Liver (tissue), 9 donors: ENCODE measurements around the gene ZNF501. TPM values are rescaled to one million over a fixed set of nuclear protein-coding genes. Genes with fewer than 3 reads are reported as not detected.
A peak's percentile ranks its signal among the peaks of the same experiment; 100 is the strongest.

Source experiments
- DNase-seq: peaks from one replicate; pipeline ENCODE4 v3.0.0-alpha.2; 2017; ENCODE audit warnings: low spot score
- H3K27ac ChIP-seq, 2 donors: one replicate each; pipeline ENCODE4 v1.7.0; 2013; ENCODE audit warnings: inconsistent platforms in 2 of 2, low read length in 2 of 2, control low read depth in 1 of 2, low read depth in 1 of 2, mild to moderate bottlenecking in 1 of 2
- H3K27me3 ChIP-seq, 4 donors: one replicate each; pipeline versions ENCODE4 v1.6.1 to v1.7.0; 2013; ENCODE audit warnings: low read length in 3 of 4, inconsistent platforms in 1 of 4, mild to moderate bottlenecking in 1 of 4, moderate library complexity in 1 of 4; ENCODE audit not compliant: control insufficient read depth in 4 of 4, insufficient read depth in 4 of 4
- H3K36me3 ChIP-seq, 4 donors: one replicate each; pipeline versions ENCODE4 v1.6.1 to v1.7.0; 2013; ENCODE audit warnings: low read length in 3 of 4, mild to moderate bottlenecking in 3 of 4, low read depth in 1 of 4, moderate library complexity in 1 of 4; ENCODE audit not compliant: control insufficient read depth in 4 of 4, insufficient read depth in 3 of 4
- H3K4me1 ChIP-seq, 4 donors: one replicate each; pipeline versions ENCODE4 v1.6.1 to v1.7.0; 2013; ENCODE audit warnings: low read length in 3 of 4, mild to moderate bottlenecking in 3 of 4, moderate library complexity in 1 of 4; ENCODE audit not compliant: control insufficient read depth in 4 of 4, insufficient read depth in 4 of 4
- H3K4me3 ChIP-seq, 3 donors: one replicate each; pipeline versions ENCODE4 v1.6.1 to v1.7.0; 2013; ENCODE audit warnings: low read length in 3 of 3, control low read depth in 1 of 3, low read depth in 1 of 3, mild to moderate bottlenecking in 1 of 3
- H3K9ac ChIP-seq, 2 donors: one replicate each; pipeline ENCODE4 v1.7.0; 2013; ENCODE audit warnings: low read length in 2 of 2, mild to moderate bottlenecking in 2 of 2, moderate library complexity in 2 of 2, control low read depth in 1 of 2, low read depth in 1 of 2
- H3K9me3 ChIP-seq, 4 donors: one replicate each; pipeline versions ENCODE4 v1.6.1 to v1.7.0; 2013; ENCODE audit warnings: low read length in 3 of 4; ENCODE audit not compliant: control insufficient read depth in 4 of 4
- CTCF ChIP-seq: fragments of 150-350 bp; IDR thresholded peaks from 2 replicates; pipeline ENCODE4 v1.5.1; 2017; ENCODE audit warnings: improper control_type of control experiment, low read depth, low read length; ENCODE audit not compliant: missing input control
- EGR1 ChIP-seq, 2 donors: IDR thresholded peaks; 2 replicates each; pipeline ENCODE4 v1.6.1; 2016 to 2018; ENCODE audit warnings: antibody characterized with exemption in 2 of 2, low read depth in 2 of 2
- FOXA1 ChIP-seq: IDR thresholded peaks from 2 replicates; pipeline ENCODE4 v1.6.1; 2016; ENCODE audit warnings: antibody characterized with exemption
- FOXA2 ChIP-seq: IDR thresholded peaks from 2 replicates; pipeline ENCODE4 v1.6.1; 2016; ENCODE audit warnings: antibody characterized with exemption
- GABPA ChIP-seq, 2 donors: IDR thresholded peaks in 1 of 2; conservative IDR thresholded peaks in 1 of 2; 2 replicates each; pipeline ENCODE4 v1.6.1; 2016; ENCODE audit warnings: antibody characterized with exemption in 2 of 2, mild to moderate bottlenecking in 1 of 2, moderate library complexity in 1 of 2
- HNF4A ChIP-seq, 2 donors: conservative IDR thresholded peaks; 2 replicates each; pipeline ENCODE4 v1.6.1; 2016; ENCODE audit warnings: antibody characterized with exemption in 2 of 2, mild to moderate bottlenecking in 2 of 2
- HNF4G ChIP-seq: IDR thresholded peaks from 2 replicates; pipeline ENCODE4 v1.6.1; 2016; ENCODE audit warnings: antibody characterized with exemption
- JUND ChIP-seq, 2 donors: IDR thresholded peaks; 2 replicates each; pipeline ENCODE4 v1.6.1; 2016; ENCODE audit warnings: antibody characterized with exemption in 2 of 2
- NR2F2 ChIP-seq: IDR thresholded peaks from 2 replicates; pipeline ENCODE4 v1.6.1; 2016; ENCODE audit warnings: antibody characterized with exemption
- RXRA ChIP-seq, 2 donors: IDR thresholded peaks; 2 replicates each; pipeline ENCODE4 v1.6.1; 2017 to 2018; ENCODE audit warnings: antibody characterized with exemption in 2 of 2, mild to moderate bottlenecking in 1 of 2
- SP1 ChIP-seq: IDR thresholded peaks from 2 replicates; pipeline ENCODE4 v1.6.1; 2018; ENCODE audit warnings: antibody characterized with exemption, mild to moderate bottlenecking
- TAF1 ChIP-seq: conservative IDR thresholded peaks from 2 replicates; pipeline ENCODE4 v1.6.1; 2016; ENCODE audit warnings: antibody characterized with exemption, mild to moderate bottlenecking
- YY1 ChIP-seq: IDR thresholded peaks from 2 replicates; pipeline ENCODE4 v1.6.1; 2016; ENCODE audit warnings: antibody characterized with exemption, mild to moderate bottlenecking
- WGBS: extraction: QIAGEN DNeasy Blood & Tissue Kit; methylation state at CpG from one replicate; pipeline ENCODE4 v1.1.7; 2013; 5-methylcytosine and 5-hydroxymethylcytosine counted together
- polyA plus RNA-seq, 2 donors: library from polyadenylated mRNA; stranded (reverse) in 1 of 2; unstranded in 1 of 2; fragments of 200-250 nt in 1 of 2; fragments of >200 nt in 1 of 2; fragmentation: Nextera tagmentation in 1 of 2; extraction: Ambion mirVana in 1 of 2; gene quantifications; one replicate each; pipeline versions ENCODE4 v1.2.1 to v1.2.3, GENCODE V29; 2013 to 2015
- total RNA-seq, 2 donors: library from RNA; depleted of rRNA; stranded (reverse); fragments of >200 nt; gene quantifications; one replicate each; pipeline ENCODE4 v1.2.3, GENCODE V29; 2014
- TF ChIP-seq, protein P1 (sequence below): IDR thresholded peaks from 2 replicates; pipeline ENCODE4 v1.6.1; 2016; ENCODE audit warnings: antibody characterized with exemption
- TF ChIP-seq, protein P2 (sequence below): IDR thresholded peaks from 2 replicates; pipeline ENCODE4 v1.6.1; 2016; ENCODE audit warnings: antibody characterized with exemption
- TF ChIP-seq, protein P3 (sequence below): IDR thresholded peaks from 2 replicates; pipeline ENCODE4 v1.6.1; 2016; ENCODE audit warnings: antibody characterized with exemption
- TF ChIP-seq, protein P4 (sequence below): IDR thresholded peaks from 2 replicates; pipeline ENCODE4 v1.6.1; 2016; ENCODE audit warnings: antibody characterized with exemption, mild to moderate bottlenecking
- donor health status: healthy.
- donor health status: healthy.
- donor health status: healthy.
- donor health status: healthy.
- donor health status: healthy.

Gene ZNF501
- total and polyA plus RNA-seq, 4 donors: 0.44 to 1.6 (median 0.77) TPM

GRCh38 chr3:44680921-44681455 lies 48.4 kb upstream of the ZNF501 start:
- Histone ChIP-seq H3K36me3 (peaks cover 0 to 6% (median 0%) of the 10 kb centered on the region in 4 donors), H3K27me3 (peaks cover 0 to 2% (median 0%) of the 10 kb centered on the region in 4 donors), H3K9me3 (peaks cover 7 to 13% (median 12%) of the 10 kb centered on the region in 4 donors), H3K4me1 (peaks cover 0 to 6% (median under 1%) of the 10 kb centered on the region in 4 donors), H3K4me3 (peak overlapping the region in 1 of 3 donors; percentile 15), H3K27ac (no peak overlapping the region), H3K9ac (no peak overlapping the region)
- no peak for DNase-seq
- TF ChIP-seq HNF4A (conservative IDR thresholded peaks at IDR 0.05) (no peak), RXRA (IDR thresholded peaks at IDR 0.05) (no peak), HNF4G (no peak), NR2F2 (no peak), JUND (IDR thresholded peaks at IDR 0.05) (no peak), EGR1 (IDR thresholded peaks at IDR 0.05; ENCODE audit: low read depth in 2 of 2) (no peak), FOXA1 (no peak), YY1 (no peak), SP1 (no peak), CTCF (no peak), GABPA (IDR thresholded peaks at IDR 0.05 in 1 of 2, conservative IDR thresholded peaks at IDR 0.05 in 1 of 2) (no peak)
- TF ChIP-seq, protein P1, sequence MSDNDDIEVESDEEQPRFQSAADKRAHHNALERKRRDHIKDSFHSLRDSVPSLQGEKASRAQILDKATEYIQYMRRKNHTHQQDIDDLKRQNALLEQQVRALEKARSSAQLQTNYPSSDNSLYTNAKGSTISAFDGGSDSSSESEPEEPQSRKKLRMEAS: no peak
- TF ChIP-seq, protein P2, sequence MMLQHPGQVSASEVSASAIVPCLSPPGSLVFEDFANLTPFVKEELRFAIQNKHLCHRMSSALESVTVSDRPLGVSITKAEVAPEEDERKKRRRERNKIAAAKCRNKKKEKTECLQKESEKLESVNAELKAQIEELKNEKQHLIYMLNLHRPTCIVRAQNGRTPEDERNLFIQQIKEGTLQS: no peak
- WGBS: 96% methylated on average over 4 of the region's 4 CpGs

GRCh38 chr3:44682182-44682896 lies 47.1 kb upstream of the ZNF501 start:
- peaks cover 0 to 6% (median under 1%) of the 10 kb centered on the region in 4 donors for H3K4me1 ChIP-seq
- WGBS: 94% methylated on average over 2 of the region's 2 CpGs

More at GRCh38 chr3:44682182-44682896, 47.1 kb upstream of the ZNF501 start:
- TF ChIP-seq TAF1: no peak
- TF ChIP-seq SP1: no peak
- TF ChIP-seq, protein P3, sequence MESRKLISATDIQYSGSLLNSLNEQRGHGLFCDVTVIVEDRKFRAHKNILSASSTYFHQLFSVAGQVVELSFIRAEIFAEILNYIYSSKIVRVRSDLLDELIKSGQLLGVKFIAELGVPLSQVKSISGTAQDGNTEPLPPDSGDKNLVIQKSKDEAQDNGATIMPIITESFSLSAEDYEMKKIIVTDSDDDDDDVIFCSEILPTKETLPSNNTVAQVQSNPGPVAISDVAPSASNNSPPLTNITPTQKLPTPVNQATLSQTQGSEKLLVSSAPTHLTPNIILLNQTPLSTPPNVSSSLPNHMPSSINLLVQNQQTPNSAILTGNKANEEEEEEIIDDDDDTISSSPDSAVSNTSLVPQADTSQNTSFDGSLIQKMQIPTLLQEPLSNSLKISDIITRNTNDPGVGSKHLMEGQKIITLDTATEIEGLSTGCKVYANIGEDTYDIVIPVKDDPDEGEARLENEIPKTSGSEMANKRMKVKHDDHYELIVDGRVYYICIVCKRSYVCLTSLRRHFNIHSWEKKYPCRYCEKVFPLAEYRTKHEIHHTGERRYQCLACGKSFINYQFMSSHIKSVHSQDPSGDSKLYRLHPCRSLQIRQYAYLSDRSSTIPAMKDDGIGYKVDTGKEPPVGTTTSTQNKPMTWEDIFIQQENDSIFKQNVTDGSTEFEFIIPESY: no peak
- TF ChIP-seq FOXA1: no peak
- TF ChIP-seq RXRA (IDR thresholded peaks at IDR 0.05): no peak
- TF ChIP-seq NR2F2: no peak
- no peak for TF ChIP-seq EGR1 (IDR thresholded peaks at IDR 0.05; ENCODE audit: low read depth in 2 of 2)
- TF ChIP-seq YY1: no peak
- TF ChIP-seq, protein P2: no peak
- TF ChIP-seq GABPA (IDR thresholded peaks at IDR 0.05 in 1 of 2, conservative IDR thresholded peaks at IDR 0.05 in 1 of 2): no peak
- TF ChIP-seq, protein P4, sequence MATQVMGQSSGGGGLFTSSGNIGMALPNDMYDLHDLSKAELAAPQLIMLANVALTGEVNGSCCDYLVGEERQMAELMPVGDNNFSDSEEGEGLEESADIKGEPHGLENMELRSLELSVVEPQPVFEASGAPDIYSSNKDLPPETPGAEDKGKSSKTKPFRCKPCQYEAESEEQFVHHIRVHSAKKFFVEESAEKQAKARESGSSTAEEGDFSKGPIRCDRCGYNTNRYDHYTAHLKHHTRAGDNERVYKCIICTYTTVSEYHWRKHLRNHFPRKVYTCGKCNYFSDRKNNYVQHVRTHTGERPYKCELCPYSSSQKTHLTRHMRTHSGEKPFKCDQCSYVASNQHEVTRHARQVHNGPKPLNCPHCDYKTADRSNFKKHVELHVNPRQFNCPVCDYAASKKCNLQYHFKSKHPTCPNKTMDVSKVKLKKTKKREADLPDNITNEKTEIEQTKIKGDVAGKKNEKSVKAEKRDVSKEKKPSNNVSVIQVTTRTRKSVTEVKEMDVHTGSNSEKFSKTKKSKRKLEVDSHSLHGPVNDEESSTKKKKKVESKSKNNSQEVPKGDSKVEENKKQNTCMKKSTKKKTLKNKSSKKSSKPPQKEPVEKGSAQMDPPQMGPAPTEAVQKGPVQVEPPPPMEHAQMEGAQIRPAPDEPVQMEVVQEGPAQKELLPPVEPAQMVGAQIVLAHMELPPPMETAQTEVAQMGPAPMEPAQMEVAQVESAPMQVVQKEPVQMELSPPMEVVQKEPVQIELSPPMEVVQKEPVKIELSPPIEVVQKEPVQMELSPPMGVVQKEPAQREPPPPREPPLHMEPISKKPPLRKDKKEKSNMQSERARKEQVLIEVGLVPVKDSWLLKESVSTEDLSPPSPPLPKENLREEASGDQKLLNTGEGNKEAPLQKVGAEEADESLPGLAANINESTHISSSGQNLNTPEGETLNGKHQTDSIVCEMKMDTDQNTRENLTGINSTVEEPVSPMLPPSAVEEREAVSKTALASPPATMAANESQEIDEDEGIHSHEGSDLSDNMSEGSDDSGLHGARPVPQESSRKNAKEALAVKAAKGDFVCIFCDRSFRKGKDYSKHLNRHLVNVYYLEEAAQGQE: no peak
- TF ChIP-seq FOXA2: no peak
- H3K36me3 ChIP-seq: peaks cover 0 to 6% (median 0%) of the 10 kb centered on the region in 4 donors
- H3K9ac ChIP-seq: no peak overlapping the region
- no peak for DNase-seq
- H3K27me3 ChIP-seq: peaks cover 0 to 3% (median 0%) of the 10 kb centered on the region in 4 donors
- peaks cover 7 to 20% (median 14%) of the 10 kb centered on the region in 4 donors for H3K9me3 ChIP-seq
- H3K27ac ChIP-seq: no peak overlapping the region
- H3K4me3 ChIP-seq: no peak overlapping the region
